Right atrium auricular region (tissue), 2 donors: ENCODE results near the gene ARHGAP31. TPM values are rescaled to one million over a fixed set of nuclear protein-coding genes. Genes with fewer than 3 reads are reported as not detected.

Source experiments
- DNase-seq: peaks from one replicate; pipeline ENCODE4 v3.0.0-alpha.2; 2019; ENCODE audit warnings: low spot score
- H3K27ac ChIP-seq, 2 donors: fragments of 200-600 bp; sonication (generic); 1 replicate in 1 of 2; 2 replicates in 1 of 2; pipeline ENCODE4 v1.5.1; 2016 to 2019
- H3K27me3 ChIP-seq, 2 donors: fragments of 200-600 bp; sonication (generic); one replicate each; pipeline versions ENCODE4 v1.5.1 to v1.6.0; 2017 to 2019
- H3K36me3 ChIP-seq: fragments of 200-600 bp; sonication (generic); one replicate; pipeline ENCODE4 v1.5.1; 2016
- H3K4me1 ChIP-seq, 2 donors: fragments of 200-600 bp; sonication (generic); one replicate each; pipeline versions ENCODE4 v1.5.1 to v1.6.0; 2017 to 2019
- H3K4me3 ChIP-seq, 2 donors: fragments of 200-600 bp; sonication (generic); 1 replicate in 1 of 2; 2 replicates in 1 of 2; pipeline ENCODE4 v1.5.1; 2017 to 2019; ENCODE audit warnings: mild to moderate bottlenecking in 1 of 2, moderate library complexity in 1 of 2
- H3K9me3 ChIP-seq, 2 donors: fragments of 200-600 bp; sonication (generic); one replicate each; pipeline ENCODE4 v1.5.1; 2019
- CTCF ChIP-seq, 2 donors: fragments of 200-600 bp; sonication (generic); IDR thresholded peaks; one replicate each; pipeline ENCODE4 v1.5.1; 2019; ENCODE audit warnings: antibody characterized with exemption in 2 of 2
- total RNA-seq, 2 donors: library from RNA; depleted of rRNA; stranded (reverse); fragments of >200 nt; gene quantifications; one replicate each; pipeline ENCODE4 v1.1.0, GENCODE V29; 2016

The ARHGAP31 gene
- total RNA-seq, 2 donors from 2014 or later = 29.9 to 33.1 TPM

- TF ChIP-seq CTCF (IDR thresholded peaks at IDR 0.05) = peak in 1 of 2 donors; percentile 5
- DNase-seq = peak; percentile 90
- Histone ChIP-seq H3K4me3 (peak overlapping the region; percentile 50 to 70), H3K4me1 (peaks cover 0 to 20% of the 10 kb centered on the region in 2 donors), H3K27ac (peak overlapping the region; percentile 86 to 93), H3K27me3 (no peaks in the 10 kb centered on the region), H3K9me3 (no peaks in the 10 kb centered on the region), H3K36me3 (no peaks in the 10 kb centered on the region)
These were observed 28.9 kb downstream of the ARHGAP31 start for GRCh38 chr3:119322835-119323722.

GRCh38 chr3:119323723-119324085 lies 29.5 kb downstream of the ARHGAP31 start:
- peak overlapping the region; percentile 50 to 70 for H3K4me3 ChIP-seq
- H3K9me3 ChIP-seq = no peaks in the 10 kb centered on the region
- TF ChIP-seq CTCF (IDR thresholded peaks at IDR 0.05) = no peak
- DNase-seq = no peak
- peak overlapping the region; percentile 86 to 93 for H3K27ac ChIP-seq
- H3K36me3 ChIP-seq = no peaks in the 10 kb centered on the region
- no peaks in the 10 kb centered on the region for H3K27me3 ChIP-seq
- peaks cover 0 to 20% of the 10 kb centered on the region in 2 donors for H3K4me1 ChIP-seq

DNA sequence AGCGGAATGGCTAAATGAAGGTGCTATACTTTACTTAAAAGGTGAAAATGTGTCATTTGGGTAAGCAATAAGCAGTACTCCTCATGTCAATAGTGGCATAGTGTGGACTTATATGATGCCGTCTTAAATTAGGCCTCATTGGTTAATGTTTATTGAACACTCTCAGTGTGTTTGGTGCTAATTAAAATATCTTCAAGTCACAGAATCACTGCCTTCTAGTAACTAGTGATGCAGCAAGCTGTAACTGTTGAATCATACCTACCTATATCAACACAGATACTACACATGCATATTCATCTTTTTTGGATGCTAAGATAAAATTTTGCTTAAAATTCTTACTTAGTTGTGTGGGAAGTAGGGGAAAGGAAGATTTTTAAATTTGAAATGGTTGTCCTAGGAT lies 30.7 kb downstream of the ARHGAP31 start:
- Histone ChIP-seq H3K27me3 (no peaks in the 10 kb centered on the region), H3K27ac (no peak overlapping the region), H3K4me1 (peaks cover 0 to 20% of the 10 kb centered on the region in 2 donors), H3K36me3 (no peaks in the 10 kb centered on the region), H3K4me3 (no peak overlapping the region), H3K9me3 (no peaks in the 10 kb centered on the region)
- no peak for DNase-seq
- TF ChIP-seq CTCF (IDR thresholded peaks at IDR 0.05) = no peak

- H3K4me3 ChIP-seq = no peak overlapping the region
- H3K9me3 ChIP-seq = no peaks in the 10 kb centered on the region
- no peak overlapping the region for H3K27ac ChIP-seq
- H3K36me3 ChIP-seq = no peaks in the 10 kb centered on the region
- TF ChIP-seq CTCF (IDR thresholded peaks at IDR 0.05) = no peak
- H3K4me1 ChIP-seq = peaks cover 0 to 32% of the 10 kb centered on the region in 2 donors
- no peak for DNase-seq
- H3K27me3 ChIP-seq = no peaks in the 10 kb centered on the region
These were observed 32.8 kb downstream of the ARHGAP31 start for GRCh38 chr3:119326976-119327375.

DNA sequence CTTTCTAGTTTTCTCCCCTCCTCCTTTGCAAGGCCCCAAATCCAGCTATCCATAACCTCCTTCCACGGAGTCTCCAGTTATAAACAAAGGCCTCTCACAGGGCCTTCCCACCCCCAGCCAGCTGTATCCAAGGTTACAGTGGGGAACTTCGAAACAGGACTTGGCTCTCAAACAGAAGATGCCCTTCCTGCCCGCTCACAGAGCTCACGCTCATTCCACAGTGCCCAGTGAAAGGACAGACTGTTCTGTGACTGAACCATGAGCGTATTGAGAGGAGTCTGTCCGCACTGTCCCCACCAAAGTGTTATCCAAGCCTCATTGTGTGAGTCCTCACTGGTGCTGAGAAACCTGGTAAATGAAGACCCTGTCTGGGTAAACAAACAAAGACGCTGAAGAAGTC lies 35.4 kb downstream of the ARHGAP31 start:
- H3K36me3 ChIP-seq = no peaks in the 10 kb centered on the region
- H3K9me3 ChIP-seq = no peaks in the 10 kb centered on the region
- no peak for DNase-seq
- H3K4me1 ChIP-seq = peaks cover 0 to 43% of the 10 kb centered on the region in 2 donors
- no peak overlapping the region for H3K4me3 ChIP-seq
- TF ChIP-seq CTCF (IDR thresholded peaks at IDR 0.05) = no peak
- H3K27me3 ChIP-seq = no peaks in the 10 kb centered on the region
- no peak overlapping the region for H3K27ac ChIP-seq
